GM21360 (cell line): Measurements from ENCODE around the gene LENG8.
"Not testable (repeated sequence)": the region's sequence is repeated elsewhere in the genome, so short reads cannot be mapped to it uniquely, and the experiment has no call there.

Source experiments
- ATAC-seq: cut with Tn5 transposase; IDR thresholded peaks from one replicate; pipeline ENCODE4 v1.9.1; 2021; ENCODE audit warnings: mild to moderate bottlenecking, moderate library complexity; ENCODE audit not compliant: unreplicated experiment

Gene LENG8

GRCh38 chr19:54478677-54479266 is 29.8 kb downstream of the LENG8 start:
- ATAC-seq, result no peak

- no peak for ATAC-seq
Observed at GRCh38 chr19:54480051-54480450, 31.1 kb downstream of the LENG8 start.

GRCh38 chr19:54481326-54481930 is 32.4 kb downstream of the LENG8 start:
- no peak for ATAC-seq

GRCh38 chr19:54482889-54483288 is 33.9 kb downstream of the LENG8 start:
- ATAC-seq, result no peak

GRCh38 chr19:54484451-54484850 is 35.5 kb downstream of the LENG8 start:
- ATAC-seq, result no peak

GRCh38 chr19:54485851-54486250 is 36.9 kb downstream of the LENG8 start:
- ATAC-seq, result no peak

GRCh38 chr19:54489341-54489740 is 40.3 kb downstream of the LENG8 start:
- ATAC-seq, result no peak

GRCh38 chr19:54489766-54490165 is 40.8 kb downstream of the LENG8 start:
- no peak for ATAC-seq

- no peak for ATAC-seq
Observed at GRCh38 chr19:54492568-54492967, 43.6 kb downstream of the LENG8 start.

- ATAC-seq, result not testable (repeated sequence)
Observed at GRCh38 chr19:54493056-54493455, 44.1 kb downstream of the LENG8 start.

- no peak for ATAC-seq
Observed at GRCh38 chr19:54493967-54494585, 45.1 kb downstream of the LENG8 start.

GRCh38 chr19:54495284-54495683 is 46.3 kb downstream of the LENG8 start:
- ATAC-seq, result not testable (repeated sequence)

- not testable (repeated sequence) for ATAC-seq
Observed at GRCh38 chr19:54497747-54498450, 48.9 kb downstream of the LENG8 start.

GRCh38 chr19:54498451-54498772 is 49.4 kb downstream of the LENG8 start:
- not testable (repeated sequence) for ATAC-seq

- ATAC-seq, result no peak
Observed at GRCh38 chr19:54502518-54503048, 53.6 kb downstream of the LENG8 start, which contains the start of gene LAIR2. TSS of gene LAIR2 (plus strand) at chr19:54502831. CDS start at chr19:54502919, 88 bp downstream.

GRCh38 chr19:54505542-54505941 is 56.5 kb downstream of the LENG8 start:
- not testable (repeated sequence) for ATAC-seq

- no peak for ATAC-seq
Observed at GRCh38 chr19:54506079-54506478, 57.1 kb downstream of the LENG8 start.

GRCh38 chr19:54507038-54507717 is 58.2 kb downstream of the LENG8 start:
- ATAC-seq, result not testable (repeated sequence)

- ATAC-seq, result no peak
Observed at GRCh38 chr19:54507824-54508223, 58.8 kb downstream of the LENG8 start.

GRCh38 chr19:54508487-54508886 is 59.5 kb downstream of the LENG8 start:
- not testable (repeated sequence) for ATAC-seq
